ENCODE results near the gene ATP5F1D.

GRCh38 chr19:1289686-1290025, 48.1 kb downstream of the ATP5F1D start:
- TF ChIP-seq, protein P1, sequence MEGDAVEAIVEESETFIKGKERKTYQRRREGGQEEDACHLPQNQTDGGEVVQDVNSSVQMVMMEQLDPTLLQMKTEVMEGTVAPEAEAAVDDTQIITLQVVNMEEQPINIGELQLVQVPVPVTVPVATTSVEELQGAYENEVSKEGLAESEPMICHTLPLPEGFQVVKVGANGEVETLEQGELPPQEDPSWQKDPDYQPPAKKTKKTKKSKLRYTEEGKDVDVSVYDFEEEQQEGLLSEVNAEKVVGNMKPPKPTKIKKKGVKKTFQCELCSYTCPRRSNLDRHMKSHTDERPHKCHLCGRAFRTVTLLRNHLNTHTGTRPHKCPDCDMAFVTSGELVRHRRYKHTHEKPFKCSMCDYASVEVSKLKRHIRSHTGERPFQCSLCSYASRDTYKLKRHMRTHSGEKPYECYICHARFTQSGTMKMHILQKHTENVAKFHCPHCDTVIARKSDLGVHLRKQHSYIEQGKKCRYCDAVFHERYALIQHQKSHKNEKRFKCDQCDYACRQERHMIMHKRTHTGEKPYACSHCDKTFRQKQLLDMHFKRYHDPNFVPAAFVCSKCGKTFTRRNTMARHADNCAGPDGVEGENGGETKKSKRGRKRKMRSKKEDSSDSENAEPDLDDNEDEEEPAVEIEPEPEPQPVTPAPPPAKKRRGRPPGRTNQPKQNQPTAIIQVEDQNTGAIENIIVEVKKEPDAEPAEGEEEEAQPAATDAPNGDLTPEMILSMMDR (IDR thresholded peaks at IDR 0.05; ENCODE audit: low read depth, low read length) = peak; percentile 45
- TF ChIP-seq EZH2phosphoT487 (IDR thresholded peaks at IDR 0.05; ENCODE audit: low read depth) = no peak
